Gastrocnemius medialis (tissue), 4 donors: ENCODE data around the gene RMI2. TPM values are rescaled to one million over a fixed set of nuclear protein-coding genes. Genes with fewer than 3 reads are reported as not detected.

Experiments
- ATAC-seq, 2 donors: fragments of 150-250 bp; one replicate each; pipeline ENCODE4 v1.9.1; 2016
- DNase-seq, 2 donors: peaks; one replicate each; pipeline ENCODE4 v3.0.0-alpha.2; 2019
- H3K27ac ChIP-seq, 4 donors: fragments of 200-600 bp; sonication (generic); 1 replicate in 1 of 4; 2 replicates in 3 of 4; pipeline ENCODE4 v1.5.1; 2016 to 2018; ENCODE audit warnings: mild to moderate bottlenecking in 2 of 4, moderate library complexity in 1 of 4
- H3K27me3 ChIP-seq, 3 donors: fragments of 200-600 bp; sonication (generic) in 2 of 3; 1 replicate in 1 of 3; 2 replicates in 2 of 3; pipeline versions ENCODE4 v1.5.1 to v1.6.0; 2016 to 2019; ENCODE audit warnings: mild to moderate bottlenecking in 1 of 3, moderate library complexity in 1 of 3
- H3K36me3 ChIP-seq, 2 donors: fragments of 200-600 bp; sonication (generic) in 1 of 2; one replicate each; pipeline ENCODE4 v1.5.1; 2017 to 2018
- H3K4me1 ChIP-seq, 2 donors: fragments of 200-600 bp; sonication (generic) in 1 of 2; one replicate each; pipeline ENCODE4 v1.5.1; 2016 to 2017; ENCODE audit warnings: mild to moderate bottlenecking in 2 of 2
- H3K4me3 ChIP-seq, 4 donors: fragments of 200-600 bp; sonication (generic) in 3 of 4; 1 replicate in 1 of 4; 2 replicates in 3 of 4; pipeline ENCODE4 v1.5.1; 2016 to 2019; ENCODE audit warnings: mild to moderate bottlenecking in 2 of 4
- H3K9me3 ChIP-seq, 3 donors: fragments of 200-600 bp; sonication (generic) in 2 of 3; 1 replicate in 1 of 3; 2 replicates in 2 of 3; pipeline ENCODE4 v1.5.1; 2016 to 2019
- POLR2A ChIP-seq, 2 donors: fragments of 450-650 bp; IDR thresholded peaks; one replicate each; pipeline ENCODE4 v1.6.1; 2017; ENCODE audit warnings: antibody characterized with exemption in 2 of 2, mild to moderate bottlenecking in 2 of 2, moderate library complexity in 2 of 2
- in situ Hi-C, 4 donors: fragments of 200-750 bp; cut with MboI; loops; one replicate each; pipeline versions ENCODE4 v1.15.0 to v1.8.0; 2017; ENCODE audit warnings: low sequenced_read_pairs in 4 of 4
- intact Hi-C: fragments of 100-400 bp; cut with DNase I; formaldehyde crosslinking; loops from one replicate; pipeline ENCODE4 v1.15.1; 2023; ENCODE audit warnings: low total_unique reads
- total RNA-seq, 4 donors: library from RNA; depleted of rRNA; stranded (reverse); fragments of >200 nt; gene quantifications; one replicate each; pipeline versions ENCODE4 v1.1.0 to v1.2.3, GENCODE V29; 2016
- TF ChIP-seq, protein P1 (sequence below), 5 experiments: fragments of 450-650 bp in 3 of 5; fragments of 200-600 bp in 2 of 5; sonication (generic) in 2 of 5; IDR thresholded peaks in 4 of 5; conservative IDR thresholded peaks in 1 of 5; 1 replicate in 4 of 5; 2 replicates in 1 of 5; pipeline ENCODE4 v1.5.1; 2016 to 2019; ENCODE audit warnings: antibody characterized with exemption in 5 of 5, mild to moderate bottlenecking in 3 of 5, moderate library complexity in 3 of 5

Gene RMI2
- total RNA-seq, 4 donors from 2014 or later = 0.44 to 0.49 TPM; not detected in 2

DNA sequence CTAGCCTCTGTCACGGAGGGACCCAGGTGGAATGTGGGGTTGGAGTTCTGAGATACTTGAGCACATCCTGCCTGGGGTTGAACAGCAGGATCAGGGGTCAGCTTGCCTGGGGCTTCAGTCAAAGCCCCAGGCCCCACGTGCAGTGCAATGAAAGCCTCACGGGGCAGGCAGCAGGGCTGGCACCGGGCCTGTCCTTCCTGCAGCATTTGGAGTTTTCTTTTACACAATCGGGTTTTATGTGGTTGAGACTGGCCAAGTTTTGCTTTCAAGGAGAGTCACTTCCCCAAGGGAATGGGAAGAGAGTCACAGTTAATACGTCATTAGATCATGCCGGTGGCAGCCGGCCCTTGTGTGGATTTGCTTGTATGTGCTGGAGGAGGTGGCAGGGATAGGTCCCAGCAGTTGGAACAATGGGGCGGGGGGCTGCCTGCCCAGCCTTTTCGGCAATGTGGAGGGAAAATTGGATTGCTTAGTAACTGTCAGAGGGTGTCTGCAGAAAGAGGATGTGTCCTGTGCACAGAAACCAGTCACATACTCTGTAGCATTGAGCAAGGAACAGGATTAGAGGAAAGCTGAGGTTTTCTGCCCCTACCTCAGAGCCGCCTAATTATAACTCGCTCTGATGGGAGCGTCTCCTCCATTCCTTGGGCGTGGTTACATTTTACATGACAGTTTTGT is 4.5 kb downstream of the RMI2 start:
- H3K4me1 ChIP-seq = peaks cover 0 to 5% of the 10 kb centered on the region in 2 donors
- in situ Hi-C loops (loop anchor here (10.0 to 25.0 kb wide), 2 partner anchors 385 to 387 kb away; no protein-coding TSS in a partner anchor), intact Hi-C loops (loop anchor here (5.0 kb wide), 1 partner anchor 407 kb away; the partner anchor contains the start of genes CLEC16A and DEXI)
- H3K27me3 ChIP-seq = no peaks in the 10 kb centered on the region
- ATAC-seq (peak in 1 of 2 donors; percentile 55), DNase-seq (peak in 1 of 2 donors; percentile 63)
- H3K27ac ChIP-seq = peak overlapping the region in 2 of 4 donors; percentile 12 to 46
- no peak for TF ChIP-seq POLR2A (IDR thresholded peaks at IDR 0.05)
- TF ChIP-seq, protein P1, sequence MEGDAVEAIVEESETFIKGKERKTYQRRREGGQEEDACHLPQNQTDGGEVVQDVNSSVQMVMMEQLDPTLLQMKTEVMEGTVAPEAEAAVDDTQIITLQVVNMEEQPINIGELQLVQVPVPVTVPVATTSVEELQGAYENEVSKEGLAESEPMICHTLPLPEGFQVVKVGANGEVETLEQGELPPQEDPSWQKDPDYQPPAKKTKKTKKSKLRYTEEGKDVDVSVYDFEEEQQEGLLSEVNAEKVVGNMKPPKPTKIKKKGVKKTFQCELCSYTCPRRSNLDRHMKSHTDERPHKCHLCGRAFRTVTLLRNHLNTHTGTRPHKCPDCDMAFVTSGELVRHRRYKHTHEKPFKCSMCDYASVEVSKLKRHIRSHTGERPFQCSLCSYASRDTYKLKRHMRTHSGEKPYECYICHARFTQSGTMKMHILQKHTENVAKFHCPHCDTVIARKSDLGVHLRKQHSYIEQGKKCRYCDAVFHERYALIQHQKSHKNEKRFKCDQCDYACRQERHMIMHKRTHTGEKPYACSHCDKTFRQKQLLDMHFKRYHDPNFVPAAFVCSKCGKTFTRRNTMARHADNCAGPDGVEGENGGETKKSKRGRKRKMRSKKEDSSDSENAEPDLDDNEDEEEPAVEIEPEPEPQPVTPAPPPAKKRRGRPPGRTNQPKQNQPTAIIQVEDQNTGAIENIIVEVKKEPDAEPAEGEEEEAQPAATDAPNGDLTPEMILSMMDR (IDR thresholded peaks at IDR 0.05 in 4 of 5, conservative IDR thresholded peaks at IDR 0.05 in 1 of 5) = no peak
- no peaks in the 10 kb centered on the region for H3K36me3 ChIP-seq
- no peak overlapping the region for H3K4me3 ChIP-seq
- H3K9me3 ChIP-seq = no peaks in the 10 kb centered on the region

DNA sequence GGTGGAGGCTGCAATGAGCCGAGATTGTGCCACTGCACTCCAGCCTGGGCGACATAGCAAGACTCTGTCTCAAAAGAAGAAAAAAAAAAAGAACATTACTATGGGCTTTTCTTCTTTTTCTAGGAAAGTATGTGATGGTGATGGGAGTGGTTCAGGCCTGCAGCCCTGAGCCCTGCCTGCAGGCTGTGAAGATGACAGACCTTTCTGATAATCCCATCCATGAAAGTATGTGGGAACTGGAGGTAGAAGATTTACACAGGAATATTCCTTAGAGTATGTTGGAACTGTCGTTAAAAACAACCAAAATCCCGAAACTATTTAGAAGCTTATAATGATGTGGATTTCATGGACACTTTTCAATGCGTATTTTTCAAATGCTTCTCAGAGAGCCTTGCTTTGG is 5.3 kb downstream of the RMI2 start:
- no peak overlapping the region for H3K27ac ChIP-seq
- H3K27me3 ChIP-seq = no peaks in the 10 kb centered on the region
- ATAC-seq = no peak
- intact Hi-C loops (no loop called here), in situ Hi-C loops (loop anchor here (10.0 to 25.0 kb wide), 2 partner anchors 386 to 388 kb away; no protein-coding TSS in a partner anchor)
- no peak overlapping the region for H3K4me3 ChIP-seq
- H3K9me3 ChIP-seq = no peaks in the 10 kb centered on the region
- H3K4me1 ChIP-seq = peaks cover 0 to 5% of the 10 kb centered on the region in 2 donors
- no peak for TF ChIP-seq POLR2A (IDR thresholded peaks at IDR 0.05)
- TF ChIP-seq, protein P1 (IDR thresholded peaks at IDR 0.05 in 4 of 5, conservative IDR thresholded peaks at IDR 0.05 in 1 of 5) = no peak
- no peak for DNase-seq
- no peaks in the 10 kb centered on the region for H3K36me3 ChIP-seq

- H3K27me3 ChIP-seq = no peaks in the 10 kb centered on the region
- H3K36me3 ChIP-seq = no peaks in the 10 kb centered on the region
- no peak for ATAC-seq
- in situ Hi-C loops (loop anchor here (10.0 to 25.0 kb wide), 2 partner anchors 386 to 389 kb away; no protein-coding TSS in a partner anchor), intact Hi-C loops (no loop called here)
- no peak overlapping the region for H3K27ac ChIP-seq
- H3K9me3 ChIP-seq = no peaks in the 10 kb centered on the region
- no peak overlapping the region for H3K4me3 ChIP-seq
- TF ChIP-seq, protein P1 (IDR thresholded peaks at IDR 0.05 in 4 of 5, conservative IDR thresholded peaks at IDR 0.05 in 1 of 5) = no peak
- TF ChIP-seq POLR2A (IDR thresholded peaks at IDR 0.05) = no peak
- DNase-seq = no peak
- peaks cover 0 to under 1% of the 10 kb centered on the region in 2 donors for H3K4me1 ChIP-seq
Observed at GRCh38 chr16:11350921-11351335, 5.7 kb downstream of the RMI2 start.

DNA sequence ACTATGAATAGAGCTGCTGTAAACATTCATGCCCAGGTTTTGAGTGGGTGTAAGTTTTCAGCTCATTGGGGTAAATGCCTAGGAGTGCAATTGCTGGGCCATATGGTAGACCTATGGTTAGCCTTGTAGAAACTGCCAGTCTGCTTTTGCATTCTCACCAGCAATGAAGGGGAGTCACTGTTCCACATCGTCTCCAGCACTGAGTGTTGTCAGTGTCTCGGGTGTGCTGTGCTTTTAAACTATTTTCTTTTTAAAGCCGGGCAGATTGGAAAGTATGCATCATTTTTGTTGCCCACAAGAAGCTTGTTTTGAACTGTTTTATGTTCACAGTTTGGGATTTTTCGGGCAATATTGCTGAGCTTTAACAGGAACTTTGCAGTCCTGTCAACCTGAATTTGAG is 7.9 kb downstream of the RMI2 start:
- H3K27ac ChIP-seq = no peak overlapping the region
- TF ChIP-seq POLR2A (IDR thresholded peaks at IDR 0.05) = no peak
- TF ChIP-seq, protein P1 (IDR thresholded peaks at IDR 0.05 in 4 of 5, conservative IDR thresholded peaks at IDR 0.05 in 1 of 5) = no peak
- intact Hi-C loops (no loop called here), in situ Hi-C loops (loop anchor here (10.0 to 25.0 kb wide), 2 partner anchors 388 to 391 kb away; no protein-coding TSS in a partner anchor)
- H3K36me3 ChIP-seq = no peaks in the 10 kb centered on the region
- DNase-seq (no peak), ATAC-seq (no peak)
- no peaks in the 10 kb centered on the region for H3K27me3 ChIP-seq
- H3K4me1 ChIP-seq = peaks cover 7 to 10% of the 10 kb centered on the region in 2 donors
- H3K9me3 ChIP-seq = no peaks in the 10 kb centered on the region
- no peak overlapping the region for H3K4me3 ChIP-seq
